Measurements from ENCODE around the gene ST3GAL5.

Gene ST3GAL5

GRCh38 chr2:85878719-85879370 lies 9.9 kb downstream of the ST3GAL5 start:
- Histone ChIP-seq H3K4me1 (no peaks in the 10 kb centered on the region), H3K27me3 (no peaks in the 10 kb centered on the region), H3K4me3 (ENCODE audit: low read depth, low read length) (no peak overlapping the region), H3K9me3 (no peaks in the 10 kb centered on the region), H3K36me3 (no peaks in the 10 kb centered on the region)
- TF ChIP-seq CTCF (IDR thresholded peaks at IDR 0.05; ENCODE audit: low read depth, low read length), result no peak
- no peak for DNase-seq

- DNase-seq, result no peak
- H3K4me1 ChIP-seq, result no peaks in the 10 kb centered on the region
- TF ChIP-seq CTCF (IDR thresholded peaks at IDR 0.05; ENCODE audit: low read depth, low read length), result no peak
- H3K36me3 ChIP-seq, result no peaks in the 10 kb centered on the region
- H3K9me3 ChIP-seq, result no peaks in the 10 kb centered on the region
- H3K27me3 ChIP-seq, result no peaks in the 10 kb centered on the region
- no peak overlapping the region for H3K4me3 ChIP-seq (ENCODE audit: low read depth, low read length)
Measured at GRCh38 chr2:85875350-85876050, 13.3 kb downstream of the ST3GAL5 start.

DNA sequence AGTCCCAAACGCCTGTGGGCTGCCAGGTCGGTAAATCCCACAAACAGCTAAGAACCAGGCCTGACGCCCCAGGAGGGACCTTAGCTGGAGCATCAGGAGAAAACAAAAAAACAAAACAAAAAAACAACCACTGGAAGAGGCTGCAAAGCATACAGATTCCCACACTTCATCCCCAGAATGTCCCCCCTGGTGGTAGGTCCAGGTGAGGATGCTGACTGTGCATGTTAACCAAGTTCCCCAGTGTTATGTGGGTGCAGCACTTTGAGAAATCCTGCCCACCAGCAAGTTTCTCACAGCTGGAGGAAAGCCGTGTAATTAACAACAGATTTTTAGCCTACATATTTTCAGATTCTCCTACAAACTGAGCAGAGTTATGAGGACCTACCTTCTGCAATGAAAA lies 15.1 kb downstream of the ST3GAL5 start:
- Histone ChIP-seq H3K27me3 (no peaks in the 10 kb centered on the region), H3K4me3 (ENCODE audit: low read depth, low read length) (no peak overlapping the region), H3K36me3 (no peaks in the 10 kb centered on the region), H3K9me3 (no peaks in the 10 kb centered on the region), H3K4me1 (no peaks in the 10 kb centered on the region)
- no peak for DNase-seq
- peak; percentile 18; the same call in 1 of the 2 replicates for TF ChIP-seq CTCF (IDR thresholded peaks at IDR 0.05; ENCODE audit: low read depth, low read length)

DNA sequence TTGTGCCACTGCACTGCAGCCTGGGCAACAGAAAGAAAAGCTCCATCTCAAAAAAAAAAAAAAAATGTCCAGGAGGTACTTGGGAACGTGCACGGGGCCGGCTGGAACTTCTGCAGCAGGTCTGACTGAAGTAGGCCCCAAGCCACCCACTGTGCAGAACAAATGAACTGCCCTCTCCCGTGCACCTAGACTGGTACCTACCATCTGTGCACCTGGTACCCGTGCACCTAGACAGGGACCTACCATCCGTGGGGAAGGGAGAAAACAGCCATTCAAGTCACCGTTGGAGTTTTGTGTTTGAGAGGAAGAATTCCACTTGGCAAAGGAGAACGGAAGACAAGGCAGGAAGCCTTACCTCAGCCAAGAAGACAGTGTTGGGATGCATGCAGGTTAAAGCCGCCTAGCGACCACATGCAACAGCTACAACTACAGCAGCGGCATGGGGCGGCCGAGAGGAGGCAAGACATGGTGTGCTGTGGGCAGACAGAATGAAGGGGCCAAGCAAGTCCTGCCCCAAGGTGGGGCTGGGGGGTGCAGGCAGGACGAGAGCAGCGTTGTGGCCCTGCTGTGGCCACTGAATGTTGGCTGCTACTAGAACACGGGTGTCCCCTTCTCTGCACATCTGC lies 16.1 kb downstream of the ST3GAL5 start:
- no peak for DNase-seq
- H3K36me3 ChIP-seq, result no peaks in the 10 kb centered on the region
- no peak overlapping the region for H3K4me3 ChIP-seq (ENCODE audit: low read depth, low read length)
- no peaks in the 10 kb centered on the region for H3K9me3 ChIP-seq
- no peaks in the 10 kb centered on the region for H3K4me1 ChIP-seq
- H3K27me3 ChIP-seq, result no peaks in the 10 kb centered on the region
- no peak for TF ChIP-seq CTCF (IDR thresholded peaks at IDR 0.05; ENCODE audit: low read depth, low read length)

DNA sequence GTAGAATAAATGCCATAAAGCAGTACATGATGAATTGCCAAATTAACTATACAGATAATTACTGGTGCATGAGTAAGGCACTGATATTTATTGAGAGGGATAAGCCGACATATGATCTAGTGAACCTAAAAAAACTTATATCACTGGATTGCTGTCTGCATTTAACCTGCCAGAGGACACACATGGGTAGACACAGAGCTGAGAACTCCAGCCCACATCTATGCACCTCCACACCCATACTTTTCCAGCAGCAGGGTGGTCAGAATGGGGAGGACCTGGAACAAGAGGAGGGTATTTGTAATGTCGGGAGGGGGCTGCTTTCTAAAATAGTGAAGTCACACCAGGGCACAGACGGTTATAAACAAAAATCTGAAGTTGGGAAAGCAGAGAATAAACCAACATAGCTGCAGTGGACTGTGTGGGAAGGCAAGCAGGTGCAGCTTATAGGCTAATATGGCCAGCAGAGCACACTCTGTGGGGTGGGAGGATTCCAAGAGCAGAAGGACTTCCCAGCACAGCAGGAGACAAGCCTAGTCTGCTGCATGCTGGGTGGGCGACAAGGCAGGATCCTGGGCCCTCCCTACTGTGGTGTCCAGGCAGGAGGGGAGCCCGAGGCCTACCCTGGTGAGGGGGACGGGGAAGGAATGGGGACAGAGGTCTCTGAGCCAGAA lies 17.2 kb downstream of the ST3GAL5 start:
- Histone ChIP-seq H3K9me3 (no peaks in the 10 kb centered on the region), H3K36me3 (no peaks in the 10 kb centered on the region), H3K4me1 (no peaks in the 10 kb centered on the region), H3K4me3 (ENCODE audit: low read depth, low read length) (no peak overlapping the region), H3K27me3 (no peaks in the 10 kb centered on the region)
- DNase-seq, result no peak
- no peak for TF ChIP-seq CTCF (IDR thresholded peaks at IDR 0.05; ENCODE audit: low read depth, low read length)

All from BE2C (cell line).